ENCODE data around the gene THYN1.
"Not testable (repeated sequence)": the region's sequence is repeated elsewhere in the genome, so short reads cannot be mapped to it uniquely, and the experiment has no call there.

Gene THYN1

GRCh38 chr11:134287561-134287960 is 34.4 kb upstream of the THYN1 start:
- Histone ChIP-seq H2AFZ (ENCODE audit: low read length) (no peak overlapping the region), H3K27ac (ENCODE audit: low read length) (no peak overlapping the region), H3K9me3 (replicated peaks; ENCODE audit: insufficient read depth, low read length) (no peaks in the 10 kb centered on the region), H4K20me1 (ENCODE audit: insufficient read depth, low read length) (no peaks in the 10 kb centered on the region), H3K27me3 (replicated peaks; ENCODE audit: insufficient read depth, low read length) (no peaks in the 10 kb centered on the region), H3K9ac (ENCODE audit: low read length) (no peak overlapping the region), H3K4me1 (ENCODE audit: low read length) (no peaks in the 10 kb centered on the region), H3F3A (ENCODE audit: insufficient read depth, low read length) (no peaks in the 10 kb centered on the region), H3K79me2 (ENCODE audit: low read length) (no peaks in the 10 kb centered on the region), H3K9me2 (replicated peaks; ENCODE audit: insufficient read depth, low read length) (no peaks in the 10 kb centered on the region), H3K36me3 (replicated peaks; ENCODE audit: insufficient read depth, low read length) (no peaks in the 10 kb centered on the region), H3K4me3 (ENCODE audit: low read length) (no peak overlapping the region), H3K4me2 (ENCODE audit: low read depth, low read length) (no peak overlapping the region)
- no peak for DNase-seq
- no peak for TF ChIP-seq EZH2phosphoT487 (IDR thresholded peaks at IDR 0.05; ENCODE audit: low read length)

GRCh38 chr11:134284349-134284748 is 31.2 kb upstream of the THYN1 start:
- DNase-seq; H3K4me3 ChIP-seq (ENCODE audit: low read length); H3F3A ChIP-seq (ENCODE audit: insufficient read depth, low read length); H3K9me2 ChIP-seq (replicated peaks; ENCODE audit: insufficient read depth, low read length); H2AFZ ChIP-seq (ENCODE audit: low read length); H4K20me1 ChIP-seq (ENCODE audit: insufficient read depth, low read length); H3K27ac ChIP-seq (ENCODE audit: low read length); H3K36me3 ChIP-seq (replicated peaks; ENCODE audit: insufficient read depth, low read length); H3K9me3 ChIP-seq (replicated peaks; ENCODE audit: insufficient read depth, low read length); H3K27me3 ChIP-seq (replicated peaks; ENCODE audit: insufficient read depth, low read length); H3K79me2 ChIP-seq (ENCODE audit: low read length); H3K4me1 ChIP-seq (ENCODE audit: low read length); H3K9ac ChIP-seq (ENCODE audit: low read length); H3K4me2 ChIP-seq (ENCODE audit: low read depth, low read length): not testable (repeated sequence)

- no peak for DNase-seq
- no peaks in the 10 kb centered on the region for H3K79me2 ChIP-seq (ENCODE audit: low read length)
- H4K20me1 ChIP-seq (ENCODE audit: insufficient read depth, low read length) = no peaks in the 10 kb centered on the region
- TF ChIP-seq EZH2phosphoT487 (IDR thresholded peaks at IDR 0.05; ENCODE audit: low read length) (no peak), CTCF (IDR thresholded peaks at IDR 0.05; ENCODE audit: low read length) (no peak)
- no peak overlapping the region for H2AFZ ChIP-seq (ENCODE audit: low read length)
- no peaks in the 10 kb centered on the region for H3K9me3 ChIP-seq (replicated peaks; ENCODE audit: insufficient read depth, low read length)
- no peak overlapping the region for H3K27ac ChIP-seq (ENCODE audit: low read length)
- no peaks in the 10 kb centered on the region for H3K36me3 ChIP-seq (replicated peaks; ENCODE audit: insufficient read depth, low read length)
- H3K9me2 ChIP-seq (replicated peaks; ENCODE audit: insufficient read depth, low read length) = no peaks in the 10 kb centered on the region
- H3K4me2 ChIP-seq (ENCODE audit: low read depth, low read length) = no peak overlapping the region
- H3F3A ChIP-seq (ENCODE audit: insufficient read depth, low read length) = no peaks in the 10 kb centered on the region
- no peaks in the 10 kb centered on the region for H3K4me1 ChIP-seq (ENCODE audit: low read length)
- H3K27me3 ChIP-seq (replicated peaks; ENCODE audit: insufficient read depth, low read length) = no peaks in the 10 kb centered on the region
- H3K9ac ChIP-seq (ENCODE audit: low read length) = no peak overlapping the region
- H3K4me3 ChIP-seq (ENCODE audit: low read length) = no peak overlapping the region
These were observed 30.5 kb upstream of the THYN1 start for GRCh38 chr11:134283461-134284230.

GRCh38 chr11:134282121-134283045 is 29.2 kb upstream of the THYN1 start:
- H3K9me2 ChIP-seq (replicated peaks; ENCODE audit: insufficient read depth, low read length) = no peaks in the 10 kb centered on the region
- DNase-seq = no peak
- no peak overlapping the region for H3K27ac ChIP-seq (ENCODE audit: low read length)
- no peak overlapping the region for H2AFZ ChIP-seq (ENCODE audit: low read length)
- no peaks in the 10 kb centered on the region for H3K27me3 ChIP-seq (replicated peaks; ENCODE audit: insufficient read depth, low read length)
- H3K4me2 ChIP-seq (ENCODE audit: low read depth, low read length) = no peak overlapping the region
- H3F3A ChIP-seq (ENCODE audit: insufficient read depth, low read length) = no peaks in the 10 kb centered on the region
- H3K79me2 ChIP-seq (ENCODE audit: low read length) = no peaks in the 10 kb centered on the region
- no peaks in the 10 kb centered on the region for H3K36me3 ChIP-seq (replicated peaks; ENCODE audit: insufficient read depth, low read length)
- H3K4me3 ChIP-seq (ENCODE audit: low read length) = no peak overlapping the region
- no peak for TF ChIP-seq EZH2 (optimal IDR thresholded peaks at IDR 0.05; ENCODE audit: low read depth, low read length)
- TF ChIP-seq EZH2phosphoT487 (IDR thresholded peaks at IDR 0.05; ENCODE audit: low read length) = no peak
- TF ChIP-seq CTCF (IDR thresholded peaks at IDR 0.05; ENCODE audit: low read length) = no peak
- no peaks in the 10 kb centered on the region for H3K9me3 ChIP-seq (replicated peaks; ENCODE audit: insufficient read depth, low read length)
- H3K9ac ChIP-seq (ENCODE audit: low read length) = no peak overlapping the region
- no peaks in the 10 kb centered on the region for H4K20me1 ChIP-seq (ENCODE audit: insufficient read depth, low read length)
- no peaks in the 10 kb centered on the region for H3K4me1 ChIP-seq (ENCODE audit: low read length)

GRCh38 chr11:134281635-134282034 is 28.5 kb upstream of the THYN1 start:
- not testable (repeated sequence) for H3K9ac ChIP-seq (ENCODE audit: low read length); DNase-seq; H3K4me1 ChIP-seq (ENCODE audit: low read length); H3K4me2 ChIP-seq (ENCODE audit: low read depth, low read length); H3K27ac ChIP-seq (ENCODE audit: low read length); H4K20me1 ChIP-seq (ENCODE audit: insufficient read depth, low read length); H3K79me2 ChIP-seq (ENCODE audit: low read length); H3K4me3 ChIP-seq (ENCODE audit: low read length); H3K9me3 ChIP-seq (replicated peaks; ENCODE audit: insufficient read depth, low read length); H2AFZ ChIP-seq (ENCODE audit: low read length); H3F3A ChIP-seq (ENCODE audit: insufficient read depth, low read length); H3K9me2 ChIP-seq (replicated peaks; ENCODE audit: insufficient read depth, low read length); H3K27me3 ChIP-seq (replicated peaks; ENCODE audit: insufficient read depth, low read length); H3K36me3 ChIP-seq (replicated peaks; ENCODE audit: insufficient read depth, low read length)

Data from MM.1S (cell line).